ENCODE results near the gene LRRN3.

DNA sequence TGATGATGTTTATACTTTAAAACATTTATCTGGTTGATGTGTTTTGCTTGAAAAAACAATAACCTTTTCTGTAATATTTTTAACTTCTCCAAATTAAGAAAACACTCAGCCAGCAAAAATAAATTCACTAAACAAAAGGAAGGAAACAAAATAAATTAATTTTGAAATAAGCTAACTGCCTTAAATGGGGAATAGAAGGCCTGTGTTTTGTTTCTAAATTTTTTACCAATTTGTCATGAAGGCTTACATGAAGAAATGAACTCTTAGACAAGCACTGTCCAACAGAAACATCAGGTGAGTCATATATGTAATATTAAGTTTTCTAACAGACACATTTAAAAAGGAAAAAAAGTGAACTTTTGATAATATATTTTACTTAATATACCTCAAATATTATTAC is 68.5 kb downstream of the LRRN3 start:
- TF ChIP-seq, protein P1, sequence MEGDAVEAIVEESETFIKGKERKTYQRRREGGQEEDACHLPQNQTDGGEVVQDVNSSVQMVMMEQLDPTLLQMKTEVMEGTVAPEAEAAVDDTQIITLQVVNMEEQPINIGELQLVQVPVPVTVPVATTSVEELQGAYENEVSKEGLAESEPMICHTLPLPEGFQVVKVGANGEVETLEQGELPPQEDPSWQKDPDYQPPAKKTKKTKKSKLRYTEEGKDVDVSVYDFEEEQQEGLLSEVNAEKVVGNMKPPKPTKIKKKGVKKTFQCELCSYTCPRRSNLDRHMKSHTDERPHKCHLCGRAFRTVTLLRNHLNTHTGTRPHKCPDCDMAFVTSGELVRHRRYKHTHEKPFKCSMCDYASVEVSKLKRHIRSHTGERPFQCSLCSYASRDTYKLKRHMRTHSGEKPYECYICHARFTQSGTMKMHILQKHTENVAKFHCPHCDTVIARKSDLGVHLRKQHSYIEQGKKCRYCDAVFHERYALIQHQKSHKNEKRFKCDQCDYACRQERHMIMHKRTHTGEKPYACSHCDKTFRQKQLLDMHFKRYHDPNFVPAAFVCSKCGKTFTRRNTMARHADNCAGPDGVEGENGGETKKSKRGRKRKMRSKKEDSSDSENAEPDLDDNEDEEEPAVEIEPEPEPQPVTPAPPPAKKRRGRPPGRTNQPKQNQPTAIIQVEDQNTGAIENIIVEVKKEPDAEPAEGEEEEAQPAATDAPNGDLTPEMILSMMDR (IDR thresholded peaks at IDR 0.05), result no peak
- TF ChIP-seq POLR2A (IDR thresholded peaks at IDR 0.05), result no peak

All from testis (tissue), 2 donors.